Adipocyte (in vitro differentiated cells): ENCODE measurements around the gene MAT1A.

Experiments
- DNase-seq: peaks from one replicate; pipeline ENCODE4 v3.0.0-alpha.2; 2015; ENCODE audit warnings: low read depth
- H3K27me3 ChIP-seq: replicated peaks from 2 replicates; pipeline ENCODE4 v1.7.0; 2013; ENCODE audit warnings: mild to moderate bottlenecking, low read length, moderate library complexity; ENCODE audit not compliant: control insufficient read depth, insufficient read depth
- H3K36me3 ChIP-seq: 2 replicates; pipeline ENCODE4 v1.7.0; 2013; ENCODE audit warnings: low read length, mild to moderate bottlenecking, moderate library complexity; ENCODE audit not compliant: control insufficient read depth, insufficient read depth, severe bottlenecking
- H3K4me1 ChIP-seq: 2 replicates; pipeline ENCODE4 v1.7.0; 2013; ENCODE audit warnings: mild to moderate bottlenecking, low read length, moderate library complexity; ENCODE audit not compliant: control insufficient read depth, insufficient read depth
- H3K4me3 ChIP-seq: 2 replicates; pipeline ENCODE4 v1.7.0; 2013; ENCODE audit warnings: mild to moderate bottlenecking, low read length, moderate library complexity
- H3K9ac ChIP-seq: 2 replicates; pipeline ENCODE4 v1.7.0; 2013; ENCODE audit warnings: mild to moderate bottlenecking, low read length, moderate library complexity
- H3K9me3 ChIP-seq: 2 replicates; pipeline ENCODE4 v1.7.0; 2013; ENCODE audit warnings: mild to moderate bottlenecking, low read length, moderate library complexity; ENCODE audit not compliant: control insufficient read depth

The MAT1A gene

DNA sequence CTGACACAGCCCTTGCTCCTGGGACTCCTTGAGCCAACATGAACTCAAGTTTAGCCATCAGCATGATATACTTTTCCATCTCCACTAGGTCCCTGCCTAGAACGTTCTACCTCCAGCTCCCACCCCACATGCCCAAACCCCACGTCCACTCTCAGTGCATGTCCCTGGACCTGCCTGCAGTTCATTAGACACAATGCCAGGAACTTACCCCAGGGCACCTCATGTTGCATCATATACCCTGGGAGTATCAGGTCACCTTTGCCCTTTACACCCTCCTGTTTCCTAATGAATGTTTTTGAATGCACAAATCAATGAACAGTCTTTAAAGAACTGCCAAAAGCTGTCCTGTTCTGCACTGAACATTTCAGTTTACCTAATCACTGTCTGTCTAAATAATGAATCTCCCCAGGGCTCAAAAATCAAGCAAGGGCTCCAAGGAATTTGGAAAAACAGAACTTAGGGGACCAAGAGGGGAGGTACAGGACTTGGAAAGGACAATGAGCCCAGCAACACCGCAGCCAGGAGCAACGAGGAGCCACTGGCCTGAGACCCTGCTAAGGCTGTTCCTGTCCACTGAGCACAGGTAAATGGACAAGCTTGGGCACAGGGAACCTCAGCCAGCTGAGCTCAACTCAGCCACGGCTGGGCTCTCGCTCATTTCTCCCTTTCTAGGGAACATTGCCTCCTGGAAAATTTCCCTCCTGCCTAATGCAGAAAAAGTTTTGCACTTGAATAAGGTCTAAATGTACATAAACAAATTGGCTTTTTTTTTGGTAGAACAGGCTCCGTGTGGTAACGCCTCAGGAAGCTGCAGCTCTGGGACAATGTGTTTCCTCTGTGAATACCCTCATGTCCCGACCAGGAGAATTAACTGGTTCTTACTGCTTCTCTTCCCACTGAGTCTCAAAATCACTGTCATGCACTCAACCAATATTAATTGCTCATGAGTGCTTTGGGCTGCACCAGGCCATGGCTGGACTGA, 7.4 kb downstream of the MAT1A start:
- no peak for DNase-seq
- H3K36me3 ChIP-seq, result no peaks in the 10 kb centered on the region
- peaks cover 58% of the 10 kb centered on the region for H3K27me3 ChIP-seq
- H3K9ac ChIP-seq, result no peak overlapping the region
- H3K9me3 ChIP-seq, result no peaks in the 10 kb centered on the region
- H3K4me1 ChIP-seq, result no peaks in the 10 kb centered on the region
- no peak overlapping the region for H3K4me3 ChIP-seq

DNA sequence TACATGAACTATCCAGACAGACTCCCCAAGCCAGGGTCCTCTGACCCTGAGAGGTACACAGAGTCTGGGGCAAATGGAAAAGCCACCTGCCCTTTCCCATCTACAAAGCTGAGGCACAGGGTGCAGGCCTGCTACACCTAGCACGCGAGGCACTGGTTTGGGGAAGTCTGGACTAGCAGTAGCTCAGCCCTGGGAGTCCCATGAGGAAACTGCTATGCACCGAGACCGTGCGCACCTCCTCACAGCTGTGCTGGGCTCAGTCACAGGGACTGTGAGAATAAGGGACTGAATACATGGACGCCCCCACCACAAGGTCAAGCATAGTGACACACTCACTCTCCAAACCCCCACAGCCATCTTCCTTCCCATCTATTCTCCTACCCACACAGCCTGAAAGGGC, 8.2 kb downstream of the MAT1A start:
- Histone ChIP-seq H3K4me1 (no peaks in the 10 kb centered on the region), H3K9ac (no peak overlapping the region), H3K27me3 (peaks cover 58% of the 10 kb centered on the region), H3K36me3 (no peaks in the 10 kb centered on the region), H3K4me3 (no peak overlapping the region), H3K9me3 (no peaks in the 10 kb centered on the region)
- no peak for DNase-seq

DNA sequence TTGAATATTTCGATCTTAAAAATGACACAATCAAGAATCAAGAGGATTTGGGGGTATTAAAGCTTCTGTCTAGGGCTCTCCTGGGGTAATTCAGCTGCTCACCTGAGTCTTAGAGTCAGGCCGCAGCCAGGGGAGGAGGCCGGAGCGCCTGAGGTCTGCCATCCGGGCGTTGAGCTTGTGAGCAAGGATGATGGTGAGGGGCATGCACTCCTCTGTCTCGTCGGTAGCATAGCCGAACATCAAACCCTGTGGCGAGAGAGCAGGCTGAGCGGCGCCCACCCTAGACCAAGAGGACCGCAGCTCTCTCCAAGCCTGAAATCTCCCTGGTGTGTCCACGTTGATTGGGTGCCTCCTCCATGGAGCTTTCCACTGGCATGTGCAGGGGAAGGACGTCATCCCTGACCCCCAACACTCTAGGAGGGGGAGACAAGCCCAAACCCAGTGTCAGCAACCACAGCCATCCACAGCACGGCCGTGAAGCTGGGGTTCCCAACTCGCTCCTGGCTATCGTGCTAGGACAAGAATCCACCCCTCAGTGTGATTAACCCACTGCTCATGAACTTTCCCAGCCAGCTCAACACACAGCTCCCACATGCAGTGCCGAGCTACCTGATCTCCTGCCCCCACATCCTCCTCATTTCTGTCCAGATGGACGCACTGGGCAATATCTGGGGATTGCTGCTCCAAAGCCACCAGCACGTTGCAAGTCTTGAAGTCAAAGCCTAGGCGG, 9.2 kb downstream of the MAT1A start:
- Histone ChIP-seq H3K36me3 (no peaks in the 10 kb centered on the region), H3K9ac (no peak overlapping the region), H3K4me1 (no peaks in the 10 kb centered on the region), H3K4me3 (no peak overlapping the region), H3K9me3 (no peaks in the 10 kb centered on the region), H3K27me3 (peaks cover 62% of the 10 kb centered on the region)
- no peak for DNase-seq

DNA sequence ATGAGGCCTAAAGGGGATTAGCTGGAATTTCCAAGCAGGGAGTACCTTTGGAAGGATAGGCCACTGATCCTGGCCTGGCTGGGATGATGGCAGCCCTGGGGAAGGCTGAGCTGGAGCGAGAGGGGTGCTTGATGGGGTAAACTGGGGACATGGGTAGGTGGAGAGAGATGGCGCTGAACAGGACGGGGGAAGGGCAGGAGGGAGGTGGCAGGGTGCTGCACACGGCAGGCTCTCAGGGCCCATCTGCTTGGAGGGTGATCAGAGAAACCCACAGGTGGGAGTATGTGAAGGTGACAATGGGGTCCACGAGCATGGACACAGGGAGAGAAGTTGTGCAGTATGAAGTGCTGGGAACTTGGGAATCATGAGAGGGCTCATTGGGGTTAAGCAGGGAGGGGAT, 10.3 kb downstream of the MAT1A start:
- Histone ChIP-seq H3K4me3 (no peak overlapping the region), H3K36me3 (no peaks in the 10 kb centered on the region), H3K9me3 (no peaks in the 10 kb centered on the region)

DNA sequence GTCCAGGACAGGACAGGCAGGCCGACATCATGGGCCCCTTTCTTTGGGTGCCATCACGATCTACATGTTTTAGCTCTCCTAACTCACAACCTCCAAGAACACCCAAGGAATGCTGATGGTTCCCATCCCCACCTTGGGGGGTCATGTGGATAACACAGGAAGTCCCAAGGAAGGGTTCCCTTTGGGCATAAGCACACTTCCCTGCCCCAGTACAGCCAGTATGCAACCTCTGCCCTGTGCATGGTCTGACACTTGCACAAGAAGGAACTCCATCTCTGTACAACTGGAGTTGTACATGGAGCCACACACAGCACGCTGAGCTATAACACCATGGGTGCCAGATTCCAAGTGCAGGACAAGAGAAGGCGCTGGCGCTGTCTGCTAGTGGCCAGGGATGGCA, 11.0 kb downstream of the MAT1A start:
- no peak for DNase-seq
- Histone ChIP-seq H3K4me3 (no peak overlapping the region), H3K36me3 (no peaks in the 10 kb centered on the region), H3K27me3 (peaks cover 65% of the 10 kb centered on the region), H3K9me3 (no peaks in the 10 kb centered on the region), H3K4me1 (no peaks in the 10 kb centered on the region), H3K9ac (no peak overlapping the region)

More for the DNA sequence above, 10.3 kb downstream of the MAT1A start:
- no peak overlapping the region for H3K9ac ChIP-seq
- no peak for DNase-seq
- no peaks in the 10 kb centered on the region for H3K4me1 ChIP-seq
- H3K27me3 ChIP-seq, result peaks cover 65% of the 10 kb centered on the region

DNA sequence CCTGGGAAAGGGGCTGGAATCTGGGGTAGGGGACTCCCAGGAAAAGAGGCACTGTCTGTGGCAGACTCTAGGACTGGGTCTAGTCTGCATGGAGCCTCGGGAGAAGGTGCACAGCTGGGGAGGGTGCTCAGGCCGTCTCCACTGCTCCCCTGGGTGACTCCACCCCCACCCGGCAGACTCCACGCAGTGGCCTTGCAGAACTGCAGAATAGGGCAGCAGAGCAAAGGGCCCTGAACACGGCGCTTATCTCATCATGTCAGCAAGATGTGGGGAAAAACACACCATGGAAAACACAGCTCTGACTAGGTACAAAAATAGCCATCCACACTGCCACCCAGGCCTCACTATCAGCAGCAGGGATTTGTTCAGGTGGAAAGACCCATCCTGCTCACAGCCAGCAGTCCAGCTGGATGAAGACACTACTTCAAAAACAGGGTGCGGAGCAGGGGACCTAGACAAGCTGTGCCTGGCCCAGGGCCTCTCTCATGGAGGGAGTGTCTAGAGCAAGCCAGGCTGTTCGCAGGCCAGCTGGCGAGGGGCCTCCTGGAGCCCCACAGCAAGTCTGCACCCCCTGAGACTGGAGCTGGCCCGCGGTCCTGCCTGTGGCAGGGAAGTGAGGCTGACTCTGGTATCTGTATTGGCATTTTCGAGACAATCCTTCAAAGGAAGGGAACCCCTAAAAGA, 11.7 kb downstream of the MAT1A start:
- Histone ChIP-seq H3K36me3 (no peaks in the 10 kb centered on the region), H3K4me3 (no peak overlapping the region), H3K4me1 (no peaks in the 10 kb centered on the region), H3K9ac (no peak overlapping the region), H3K9me3 (no peaks in the 10 kb centered on the region), H3K27me3 (peaks cover 61% of the 10 kb centered on the region)
- no peak for DNase-seq

DNA sequence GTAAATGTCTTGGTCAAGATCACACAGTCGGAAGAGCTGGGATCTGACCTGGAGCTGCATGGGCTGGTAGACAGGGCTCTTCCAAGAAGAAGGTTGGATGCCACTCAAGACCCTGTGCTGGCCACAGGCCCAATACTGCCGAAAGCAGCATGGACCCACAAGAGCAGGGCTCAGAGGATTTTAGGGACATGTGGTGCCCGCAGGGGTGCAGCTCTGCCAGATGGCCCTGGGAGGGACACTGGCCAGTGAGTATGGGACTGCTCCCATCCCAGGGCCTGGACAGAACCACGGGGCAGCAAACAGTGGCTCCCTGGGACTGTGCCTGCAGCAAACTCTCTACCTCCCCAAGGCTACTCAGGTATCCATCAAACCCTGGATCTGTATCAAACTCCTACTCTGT, 12.4 kb downstream of the MAT1A start:
- no peaks in the 10 kb centered on the region for H3K9me3 ChIP-seq
- H3K4me3 ChIP-seq, result no peak overlapping the region
- H3K36me3 ChIP-seq, result no peaks in the 10 kb centered on the region
- H3K4me1 ChIP-seq, result no peaks in the 10 kb centered on the region
- peaks cover 55% of the 10 kb centered on the region for H3K27me3 ChIP-seq
- no peak for DNase-seq
- H3K9ac ChIP-seq, result no peak overlapping the region

DNA sequence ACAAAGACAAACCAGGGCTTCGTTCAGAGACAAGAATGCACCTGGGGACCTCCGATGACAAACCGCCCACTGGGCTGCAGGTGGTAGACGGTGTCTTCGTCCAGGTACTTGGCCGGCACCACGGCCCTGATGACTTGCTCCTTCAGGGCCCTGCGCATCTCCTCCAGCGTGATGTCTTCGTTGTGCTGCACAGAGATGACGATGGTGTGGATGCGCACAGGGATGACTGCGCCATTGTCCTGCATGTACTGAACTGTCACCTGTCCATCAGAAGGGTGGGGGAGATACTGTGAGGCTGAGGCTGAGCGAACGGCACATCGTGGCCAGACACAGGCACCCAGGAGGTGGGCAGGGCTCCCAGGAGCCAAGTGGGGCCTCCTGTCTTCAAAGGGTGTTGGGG, 13.1 kb downstream of the MAT1A start:
- H3K9ac ChIP-seq, result no peak overlapping the region
- no peaks in the 10 kb centered on the region for H3K4me1 ChIP-seq
- DNase-seq, result no peak
- no peaks in the 10 kb centered on the region for H3K9me3 ChIP-seq
- H3K27me3 ChIP-seq, result peaks cover 55% of the 10 kb centered on the region
- H3K36me3 ChIP-seq, result no peaks in the 10 kb centered on the region
- no peak overlapping the region for H3K4me3 ChIP-seq

DNA sequence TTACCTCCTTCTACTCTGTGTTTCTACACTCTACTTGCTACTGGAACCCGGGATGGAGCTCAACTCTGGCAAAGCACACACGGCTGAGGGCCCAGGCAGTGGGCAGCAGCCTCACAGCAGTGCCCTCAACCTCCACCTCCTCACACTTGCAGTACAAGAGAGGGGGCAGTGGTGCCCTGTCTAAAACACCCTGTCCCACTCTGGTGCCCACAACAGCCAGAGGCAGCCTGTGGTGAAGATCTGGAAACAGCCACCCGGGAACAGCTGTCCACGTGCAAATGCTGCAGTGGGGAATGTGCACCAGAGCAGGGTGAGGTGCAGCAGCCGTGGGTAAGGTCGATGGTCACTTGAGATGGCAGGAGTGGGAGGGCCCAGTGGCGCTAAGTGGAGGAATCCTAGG, 13.7 kb downstream of the MAT1A start:
- DNase-seq, result no peak
- no peak overlapping the region for H3K9ac ChIP-seq

DNA sequence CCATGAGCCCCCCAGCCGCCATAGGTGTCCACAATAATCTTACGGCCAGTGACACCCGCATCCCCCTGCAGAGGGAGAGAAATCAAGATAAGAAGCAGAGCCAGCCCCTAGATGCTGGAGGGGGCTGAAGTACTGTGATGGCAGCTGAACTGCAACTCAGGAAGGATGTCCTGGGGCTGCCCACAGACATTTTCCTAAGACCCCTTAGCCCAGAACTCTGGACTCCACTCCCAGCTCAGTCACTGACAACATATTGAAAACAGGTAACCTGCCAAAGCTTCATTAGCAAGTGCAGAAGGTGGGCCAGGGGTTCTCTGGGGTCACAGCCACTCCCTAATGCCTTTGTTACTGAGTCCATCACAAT, 14.3 kb downstream of the MAT1A start:
- H3K9me3 ChIP-seq, result no peaks in the 10 kb centered on the region
- no peak overlapping the region for H3K4me3 ChIP-seq
- no peak for DNase-seq
- H3K9ac ChIP-seq, result no peak overlapping the region
- H3K27me3 ChIP-seq, result peaks cover 61% of the 10 kb centered on the region
- H3K4me1 ChIP-seq, result no peaks in the 10 kb centered on the region
- no peaks in the 10 kb centered on the region for H3K36me3 ChIP-seq

More for the DNA sequence above, 13.7 kb downstream of the MAT1A start:
- H3K9me3 ChIP-seq, result no peaks in the 10 kb centered on the region
- no peak overlapping the region for H3K4me3 ChIP-seq
- H3K27me3 ChIP-seq, result peaks cover 57% of the 10 kb centered on the region
- no peaks in the 10 kb centered on the region for H3K4me1 ChIP-seq
- no peaks in the 10 kb centered on the region for H3K36me3 ChIP-seq
